Measurements from ENCODE around the gene HIRA. TPM values are rescaled to one million over a fixed set of nuclear protein-coding genes. Genes with fewer than 3 reads are reported as not detected.

Gene HIRA
- total and polyA plus RNA-seq, 2 experiments from 2014 or later, result 9.4 to 58.3 TPM

DNA sequence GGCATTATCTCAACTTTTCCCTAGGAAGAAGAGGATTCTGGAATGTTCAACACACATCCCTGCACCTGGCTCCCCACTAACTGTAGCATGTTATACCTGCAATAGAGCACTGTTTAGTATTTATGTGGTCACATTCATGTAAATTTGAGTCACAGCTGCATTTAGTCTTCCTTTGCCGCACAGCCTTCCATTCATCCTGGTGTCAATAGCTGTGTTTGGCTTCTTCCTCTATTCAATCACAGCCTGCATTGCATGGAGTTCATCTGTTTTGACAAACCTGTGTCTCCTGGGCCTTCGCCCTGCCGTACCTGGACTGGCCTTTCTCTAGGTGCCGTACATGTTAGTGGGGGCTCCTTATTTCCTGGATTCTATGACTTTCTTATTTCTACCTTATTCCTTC, 20.0 kb upstream of the HIRA start (continued):
- TF ChIP-seq, protein P1, sequence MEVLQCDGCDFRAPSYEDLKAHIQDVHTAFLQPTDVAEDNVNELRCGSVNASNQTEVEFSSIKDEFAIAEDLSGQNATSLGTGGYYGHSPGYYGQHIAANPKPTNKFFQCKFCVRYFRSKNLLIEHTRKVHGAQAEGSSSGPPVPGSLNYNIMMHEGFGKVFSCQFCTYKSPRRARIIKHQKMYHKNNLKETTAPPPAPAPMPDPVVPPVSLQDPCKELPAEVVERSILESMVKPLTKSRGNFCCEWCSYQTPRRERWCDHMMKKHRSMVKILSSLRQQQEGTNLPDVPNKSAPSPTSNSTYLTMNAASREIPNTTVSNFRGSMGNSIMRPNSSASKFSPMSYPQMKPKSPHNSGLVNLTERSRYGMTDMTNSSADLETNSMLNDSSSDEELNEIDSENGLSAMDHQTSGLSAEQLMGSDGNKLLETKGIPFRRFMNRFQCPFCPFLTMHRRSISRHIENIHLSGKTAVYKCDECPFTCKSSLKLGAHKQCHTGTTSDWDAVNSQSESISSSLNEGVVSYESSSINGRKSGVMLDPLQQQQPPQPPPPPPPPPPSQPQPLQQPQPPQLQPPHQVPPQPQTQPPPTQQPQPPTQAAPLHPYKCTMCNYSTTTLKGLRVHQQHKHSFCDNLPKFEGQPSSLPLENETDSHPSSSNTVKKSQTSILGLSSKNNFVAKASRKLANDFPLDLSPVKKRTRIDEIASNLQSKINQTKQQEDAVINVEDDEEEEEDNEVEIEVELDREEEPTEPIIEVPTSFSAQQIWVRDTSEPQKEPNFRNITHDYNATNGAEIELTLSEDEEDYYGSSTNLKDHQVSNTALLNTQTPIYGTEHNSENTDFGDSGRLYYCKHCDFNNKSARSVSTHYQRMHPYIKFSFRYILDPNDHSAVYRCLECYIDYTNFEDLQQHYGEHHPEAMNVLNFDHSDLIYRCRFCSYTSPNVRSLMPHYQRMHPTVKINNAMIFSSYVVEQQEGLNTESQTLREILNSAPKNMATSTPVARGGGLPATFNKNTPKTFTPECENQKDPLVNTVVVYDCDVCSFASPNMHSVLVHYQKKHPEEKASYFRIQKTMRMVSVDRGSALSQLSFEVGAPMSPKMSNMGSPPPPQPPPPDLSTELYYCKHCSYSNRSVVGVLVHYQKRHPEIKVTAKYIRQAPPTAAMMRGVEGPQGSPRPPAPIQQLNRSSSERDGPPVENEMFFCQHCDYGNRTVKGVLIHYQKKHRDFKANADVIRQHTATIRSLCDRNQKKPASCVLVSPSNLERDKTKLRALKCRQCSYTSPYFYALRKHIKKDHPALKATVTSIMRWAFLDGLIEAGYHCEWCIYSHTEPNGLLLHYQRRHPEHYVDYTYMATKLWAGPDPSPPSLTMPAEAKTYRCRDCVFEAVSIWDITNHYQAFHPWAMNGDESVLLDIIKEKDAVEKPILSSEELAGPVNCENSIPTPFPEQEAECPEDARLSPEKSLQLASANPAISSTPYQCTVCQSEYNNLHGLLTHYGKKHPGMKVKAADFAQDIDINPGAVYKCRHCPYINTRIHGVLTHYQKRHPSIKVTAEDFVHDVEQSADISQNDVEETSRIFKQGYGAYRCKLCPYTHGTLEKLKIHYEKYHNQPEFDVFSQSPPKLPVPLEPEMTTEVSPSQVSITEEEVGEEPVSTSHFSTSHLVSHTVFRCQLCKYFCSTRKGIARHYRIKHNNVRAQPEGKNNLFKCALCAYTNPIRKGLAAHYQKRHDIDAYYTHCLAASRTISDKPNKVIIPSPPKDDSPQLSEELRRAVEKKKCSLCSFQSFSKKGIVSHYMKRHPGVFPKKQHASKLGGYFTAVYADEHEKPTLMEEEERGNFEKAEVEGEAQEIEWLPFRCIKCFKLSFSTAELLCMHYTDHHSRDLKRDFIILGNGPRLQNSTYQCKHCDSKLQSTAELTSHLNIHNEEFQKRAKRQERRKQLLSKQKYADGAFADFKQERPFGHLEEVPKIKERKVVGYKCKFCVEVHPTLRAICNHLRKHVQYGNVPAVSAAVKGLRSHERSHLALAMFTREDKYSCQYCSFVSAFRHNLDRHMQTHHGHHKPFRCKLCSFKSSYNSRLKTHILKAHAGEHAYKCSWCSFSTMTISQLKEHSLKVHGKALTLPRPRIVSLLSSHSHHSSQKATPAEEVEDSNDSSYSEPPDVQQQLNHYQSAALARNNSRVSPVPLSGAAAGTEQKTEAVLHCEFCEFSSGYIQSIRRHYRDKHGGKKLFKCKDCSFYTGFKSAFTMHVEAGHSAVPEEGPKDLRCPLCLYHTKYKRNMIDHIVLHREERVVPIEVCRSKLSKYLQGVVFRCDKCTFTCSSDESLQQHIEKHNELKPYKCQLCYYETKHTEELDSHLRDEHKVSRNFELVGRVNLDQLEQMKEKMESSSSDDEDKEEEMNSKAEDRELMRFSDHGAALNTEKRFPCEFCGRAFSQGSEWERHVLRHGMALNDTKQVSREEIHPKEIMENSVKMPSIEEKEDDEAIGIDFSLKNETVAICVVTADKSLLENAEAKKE (CRISPR knock-in tag; IDR thresholded peaks at IDR 0.05), result no peak
- no peak for TF ChIP-seq STAT1 (IDR thresholded peaks at IDR 0.05; ENCODE audit: unreplicated experiment)
- TF ChIP-seq JUNB (IDR thresholded peaks at IDR 0.05; ENCODE audit: unreplicated experiment), result no peak

DNA sequence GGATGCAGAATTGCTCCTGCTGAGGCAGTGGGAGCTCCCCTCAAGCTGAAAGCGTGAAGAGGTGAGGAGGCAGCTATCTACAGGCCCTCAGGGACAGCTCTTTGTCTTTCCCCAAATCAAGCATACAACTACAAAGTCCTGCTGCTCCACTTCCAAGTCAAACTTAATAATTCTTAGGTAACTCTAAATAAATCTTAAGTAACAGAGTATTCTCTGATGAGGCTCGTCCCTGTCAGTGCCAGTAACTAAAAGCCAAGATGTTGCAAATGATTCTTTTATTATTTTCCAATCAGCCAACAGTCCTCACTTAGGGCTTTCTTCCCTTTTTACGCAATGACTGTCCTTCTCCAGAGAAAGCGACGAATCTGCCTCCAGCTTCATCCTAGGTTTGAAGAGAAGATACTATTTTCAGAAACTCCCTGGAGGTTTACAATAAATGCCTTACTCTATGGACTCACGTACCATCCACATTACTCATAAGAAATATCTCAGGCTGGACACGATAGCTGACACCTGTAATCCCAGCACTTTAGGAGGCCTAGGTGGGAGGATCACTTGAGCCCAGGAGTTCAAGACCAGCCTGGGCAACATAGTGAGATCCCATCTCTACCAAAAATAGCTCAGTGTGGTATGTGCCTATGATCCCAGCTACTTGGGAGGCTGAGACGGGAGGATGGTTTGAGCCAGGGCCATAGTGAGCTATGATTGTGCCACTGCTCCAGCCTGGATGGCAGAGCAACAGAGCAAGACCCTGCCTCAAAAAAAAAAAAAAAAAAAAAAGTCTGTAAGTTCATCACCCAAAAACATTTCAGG, 19.0 kb upstream of the HIRA start:
- H3K79me2 ChIP-seq (replicated peaks; ENCODE audit: insufficient read depth), result peaks cover 12% of the 10 kb centered on the region
- peaks cover 11% of the 10 kb centered on the region; the same call in 1 of the 2 replicates for H3F3A ChIP-seq (replicated peaks; ENCODE audit: low read depth)
- Mint-ChIP-seq H3K27ac (no peak overlapping the region), H3K4me3 (no peak overlapping the region), H3K27me3 (ENCODE audit: insufficient read depth, low read depth, poor library complexity) (peaks cover 10% of the 10 kb centered on the region), H3K36me3 (ENCODE audit: low read depth) (peaks cover 66% of the 10 kb centered on the region), H3K9me3 (no peaks in the 10 kb centered on the region; the same call in 2 of the 3 replicates), H3K4me1 (peaks cover 17% of the 10 kb centered on the region)
- H4K20me1 ChIP-seq (replicated peaks; ENCODE audit: insufficient read depth), result peaks cover 30% of the 10 kb centered on the region
- H3K9me2 ChIP-seq (ENCODE audit: insufficient read depth), result no peaks in the 10 kb centered on the region
- H3K27ac ChIP-seq (ENCODE audit: low read depth), result no peak overlapping the region
- H3K36me3 ChIP-seq (ENCODE audit: insufficient read depth), result peaks cover 24% of the 10 kb centered on the region
- H3K4me3 ChIP-seq, result no peak overlapping the region
- no peak for DNase-seq (ENCODE audit: low spot score)
- ATAC-seq, result no peak
- H3K4me2 ChIP-seq, result no peak overlapping the region
- no peak overlapping the region for H2AFZ ChIP-seq
- peaks cover 8% of the 10 kb centered on the region for H3K27me3 ChIP-seq (ENCODE audit: insufficient read depth)
- H3K4me1 ChIP-seq (ENCODE audit: insufficient read depth), result peaks cover 12% of the 10 kb centered on the region; the same call in 1 of the 2 replicates
- TF ChIP-seq, protein P1 (CRISPR knock-in tag; IDR thresholded peaks at IDR 0.05), result no peak
- TF ChIP-seq, protein P2, sequence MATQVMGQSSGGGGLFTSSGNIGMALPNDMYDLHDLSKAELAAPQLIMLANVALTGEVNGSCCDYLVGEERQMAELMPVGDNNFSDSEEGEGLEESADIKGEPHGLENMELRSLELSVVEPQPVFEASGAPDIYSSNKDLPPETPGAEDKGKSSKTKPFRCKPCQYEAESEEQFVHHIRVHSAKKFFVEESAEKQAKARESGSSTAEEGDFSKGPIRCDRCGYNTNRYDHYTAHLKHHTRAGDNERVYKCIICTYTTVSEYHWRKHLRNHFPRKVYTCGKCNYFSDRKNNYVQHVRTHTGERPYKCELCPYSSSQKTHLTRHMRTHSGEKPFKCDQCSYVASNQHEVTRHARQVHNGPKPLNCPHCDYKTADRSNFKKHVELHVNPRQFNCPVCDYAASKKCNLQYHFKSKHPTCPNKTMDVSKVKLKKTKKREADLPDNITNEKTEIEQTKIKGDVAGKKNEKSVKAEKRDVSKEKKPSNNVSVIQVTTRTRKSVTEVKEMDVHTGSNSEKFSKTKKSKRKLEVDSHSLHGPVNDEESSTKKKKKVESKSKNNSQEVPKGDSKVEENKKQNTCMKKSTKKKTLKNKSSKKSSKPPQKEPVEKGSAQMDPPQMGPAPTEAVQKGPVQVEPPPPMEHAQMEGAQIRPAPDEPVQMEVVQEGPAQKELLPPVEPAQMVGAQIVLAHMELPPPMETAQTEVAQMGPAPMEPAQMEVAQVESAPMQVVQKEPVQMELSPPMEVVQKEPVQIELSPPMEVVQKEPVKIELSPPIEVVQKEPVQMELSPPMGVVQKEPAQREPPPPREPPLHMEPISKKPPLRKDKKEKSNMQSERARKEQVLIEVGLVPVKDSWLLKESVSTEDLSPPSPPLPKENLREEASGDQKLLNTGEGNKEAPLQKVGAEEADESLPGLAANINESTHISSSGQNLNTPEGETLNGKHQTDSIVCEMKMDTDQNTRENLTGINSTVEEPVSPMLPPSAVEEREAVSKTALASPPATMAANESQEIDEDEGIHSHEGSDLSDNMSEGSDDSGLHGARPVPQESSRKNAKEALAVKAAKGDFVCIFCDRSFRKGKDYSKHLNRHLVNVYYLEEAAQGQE (IDR thresholded peaks at IDR 0.05; ENCODE audit: unreplicated experiment), result no peak
